AG09319 (cell line): ENCODE results near the gene STK35.

Source experiments
- DNase-seq: peaks from one replicate; pipeline ENCODE4 v3.0.0-alpha.2; 2010; ENCODE audit warnings: low read depth; ENCODE audit errors: extremely low read depth
- CTCF ChIP-seq: IDR thresholded peaks from 2 replicates; pipeline ENCODE4 v1.5.1; 2011; ENCODE audit warnings: low read depth, mild to moderate bottlenecking, inconsistent platforms, low read length, moderate library complexity

Gene STK35

DNA sequence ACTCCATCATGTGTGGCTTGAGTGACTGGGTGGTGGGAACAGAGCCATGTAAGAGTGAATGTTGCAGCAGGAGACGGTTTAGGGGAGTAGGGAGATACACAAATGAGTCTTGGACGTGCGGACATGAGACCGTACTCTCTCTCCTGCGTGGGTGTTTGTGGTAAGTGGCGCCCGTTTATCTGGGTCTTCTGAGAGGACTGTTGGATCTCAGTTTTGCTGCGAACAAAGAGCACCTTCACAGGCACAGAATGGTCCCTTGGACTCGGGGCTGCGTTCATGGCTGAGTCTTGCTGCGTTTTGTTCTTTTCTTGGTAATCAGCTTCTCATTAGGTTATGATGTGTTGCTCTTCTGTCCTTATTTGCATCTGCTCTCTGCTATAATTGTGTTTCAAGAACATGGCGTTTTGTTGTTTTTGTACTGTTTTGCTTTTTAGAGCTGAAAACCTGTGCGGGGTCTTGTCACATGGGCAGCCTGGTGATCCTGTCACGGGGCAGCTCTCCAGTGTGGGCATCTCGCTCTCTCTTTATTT lies 28.5 kb downstream of the STK35 start:
- no peak for DNase-seq
- no peak for TF ChIP-seq CTCF

DNA sequence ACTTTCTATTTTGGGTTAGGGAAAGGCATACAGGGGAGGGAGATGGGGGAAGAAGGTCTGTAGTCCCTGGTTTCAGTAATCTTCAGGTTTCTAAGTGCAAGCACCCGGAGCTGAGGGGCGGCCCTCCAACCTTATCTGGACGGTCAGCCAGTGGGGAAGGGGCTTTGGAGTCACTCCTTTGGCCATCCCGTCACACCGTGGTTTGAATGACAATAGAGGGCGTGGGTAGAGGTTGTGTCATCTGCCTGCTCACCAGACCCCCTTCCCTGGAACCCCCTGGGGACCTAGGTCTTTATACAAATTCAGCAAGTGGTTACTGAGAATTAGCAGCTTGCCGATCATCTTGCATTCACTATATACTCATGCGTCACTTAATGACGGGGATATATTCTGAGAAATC lies 29.1 kb downstream of the STK35 start:
- TF ChIP-seq CTCF, result no peak
- no peak for DNase-seq

- no peak for DNase-seq
- TF ChIP-seq CTCF, result no peak
Observed at GRCh38 chr20:2131366-2131765, 29.7 kb downstream of the STK35 start.

DNA sequence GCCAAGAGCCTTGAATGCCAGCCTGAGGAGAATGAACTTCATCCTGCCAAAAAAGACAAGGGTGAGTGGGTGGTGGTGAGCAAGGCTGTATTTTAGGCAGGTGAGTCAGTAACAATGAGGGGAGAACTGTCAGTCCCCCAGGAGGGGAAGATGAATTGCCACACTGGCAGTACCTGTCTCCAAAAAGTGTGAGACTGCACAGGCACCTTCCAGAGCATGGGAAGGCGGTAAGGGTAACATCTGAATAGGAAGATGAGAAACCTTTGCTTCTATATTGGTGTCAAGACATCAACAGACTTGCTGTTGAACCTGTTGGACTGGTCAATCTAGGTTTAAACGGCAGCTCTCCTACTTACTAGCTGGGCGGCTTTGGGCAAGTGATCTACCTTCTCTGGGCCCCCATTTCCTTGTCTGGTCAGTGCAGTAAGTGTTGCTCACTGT lies 30.9 kb downstream of the STK35 start:
- no peak for DNase-seq
- no peak for TF ChIP-seq CTCF

- no peak for TF ChIP-seq CTCF
- peak; percentile 68 for DNase-seq
Observed at GRCh38 chr20:2133318-2134183, 31.9 kb downstream of the STK35 start.

DNA sequence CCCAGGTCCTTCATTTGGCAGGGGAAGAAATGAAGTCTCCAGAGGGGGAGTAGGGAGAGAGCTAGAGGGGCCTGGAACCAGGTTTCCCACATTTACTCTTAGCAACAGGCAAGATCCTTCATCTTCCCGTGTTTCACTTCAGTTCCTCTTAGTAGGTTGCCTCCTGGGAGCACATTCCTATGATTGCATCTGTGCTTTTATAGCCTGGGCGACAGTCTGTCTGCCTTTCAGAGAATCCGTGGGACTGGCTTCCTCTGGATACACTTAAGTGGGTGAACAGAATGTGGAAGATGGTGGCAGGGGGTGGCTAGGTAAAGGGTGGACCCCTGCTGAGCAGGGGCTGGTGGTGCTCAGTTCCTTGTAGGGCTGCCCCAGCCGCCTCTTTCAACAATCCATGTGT lies 33.4 kb downstream of the STK35 start:
- TF ChIP-seq CTCF, result no peak
- no peak for DNase-seq

GRCh38 chr20:2136275-2136674 lies 34.6 kb downstream of the STK35 start:
- no peak for DNase-seq
- no peak for TF ChIP-seq CTCF
